GM12873 (cell line): Measurements from ENCODE around the gene CTSL.

ENCODE experiments used
- TF ChIP-seq, protein P1 (sequence below): IDR thresholded peaks from 2 replicates; pipeline ENCODE4 v1.5.1; 2012; ENCODE audit warnings: low read depth, mild to moderate bottlenecking, moderate library complexity, low read length, control low read depth; ENCODE audit not compliant: insufficient read depth; ENCODE audit errors: missing control alignments

Gene CTSL

DNA sequence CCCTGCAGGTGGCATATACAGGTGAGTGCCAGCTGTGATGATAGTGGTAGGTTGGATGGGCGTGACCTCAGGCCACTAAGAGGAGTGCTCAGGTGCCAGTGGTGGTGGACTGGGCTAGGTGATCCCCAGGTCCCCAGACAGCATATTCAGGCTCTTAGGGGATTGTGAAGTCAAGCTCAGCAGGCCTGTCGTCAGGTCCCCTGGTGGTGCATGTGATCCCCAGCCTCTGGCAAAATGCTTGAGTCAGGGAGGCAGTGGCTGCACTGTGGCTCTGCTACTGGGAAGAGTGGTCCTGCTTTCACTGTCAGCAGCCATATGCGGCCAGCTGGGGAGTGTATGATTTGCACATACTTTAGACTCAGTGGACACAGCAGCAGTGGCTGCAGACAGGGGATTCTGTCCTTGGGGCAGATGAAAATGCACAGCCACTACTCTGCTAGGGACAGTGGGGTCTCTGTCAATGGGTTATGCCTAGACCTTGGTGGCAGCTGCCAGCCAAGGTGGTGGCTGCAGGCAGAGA is 31.6 kb upstream of the CTSL start:
- TF ChIP-seq, protein P1, sequence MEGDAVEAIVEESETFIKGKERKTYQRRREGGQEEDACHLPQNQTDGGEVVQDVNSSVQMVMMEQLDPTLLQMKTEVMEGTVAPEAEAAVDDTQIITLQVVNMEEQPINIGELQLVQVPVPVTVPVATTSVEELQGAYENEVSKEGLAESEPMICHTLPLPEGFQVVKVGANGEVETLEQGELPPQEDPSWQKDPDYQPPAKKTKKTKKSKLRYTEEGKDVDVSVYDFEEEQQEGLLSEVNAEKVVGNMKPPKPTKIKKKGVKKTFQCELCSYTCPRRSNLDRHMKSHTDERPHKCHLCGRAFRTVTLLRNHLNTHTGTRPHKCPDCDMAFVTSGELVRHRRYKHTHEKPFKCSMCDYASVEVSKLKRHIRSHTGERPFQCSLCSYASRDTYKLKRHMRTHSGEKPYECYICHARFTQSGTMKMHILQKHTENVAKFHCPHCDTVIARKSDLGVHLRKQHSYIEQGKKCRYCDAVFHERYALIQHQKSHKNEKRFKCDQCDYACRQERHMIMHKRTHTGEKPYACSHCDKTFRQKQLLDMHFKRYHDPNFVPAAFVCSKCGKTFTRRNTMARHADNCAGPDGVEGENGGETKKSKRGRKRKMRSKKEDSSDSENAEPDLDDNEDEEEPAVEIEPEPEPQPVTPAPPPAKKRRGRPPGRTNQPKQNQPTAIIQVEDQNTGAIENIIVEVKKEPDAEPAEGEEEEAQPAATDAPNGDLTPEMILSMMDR: no peak

DNA sequence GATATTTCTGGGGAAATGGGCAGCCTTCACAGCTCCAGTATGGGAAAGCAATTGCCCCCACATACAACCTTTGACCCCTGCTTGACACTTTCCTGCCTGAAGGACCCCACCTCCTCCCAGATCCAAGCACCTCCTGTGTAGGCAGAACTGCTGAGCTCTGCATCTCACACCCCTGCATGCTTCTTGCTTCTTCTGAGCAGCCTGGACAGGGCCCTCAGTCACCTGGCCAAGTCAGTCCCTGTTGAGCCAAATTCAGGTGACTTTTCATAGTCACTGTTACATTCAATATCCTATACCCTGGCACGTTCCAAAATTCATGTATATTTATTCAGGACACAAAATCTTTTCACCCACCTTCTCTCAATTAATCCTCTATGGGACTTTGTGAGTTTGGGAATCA is 30.4 kb upstream of the CTSL start:
- TF ChIP-seq, protein P1: no peak

DNA sequence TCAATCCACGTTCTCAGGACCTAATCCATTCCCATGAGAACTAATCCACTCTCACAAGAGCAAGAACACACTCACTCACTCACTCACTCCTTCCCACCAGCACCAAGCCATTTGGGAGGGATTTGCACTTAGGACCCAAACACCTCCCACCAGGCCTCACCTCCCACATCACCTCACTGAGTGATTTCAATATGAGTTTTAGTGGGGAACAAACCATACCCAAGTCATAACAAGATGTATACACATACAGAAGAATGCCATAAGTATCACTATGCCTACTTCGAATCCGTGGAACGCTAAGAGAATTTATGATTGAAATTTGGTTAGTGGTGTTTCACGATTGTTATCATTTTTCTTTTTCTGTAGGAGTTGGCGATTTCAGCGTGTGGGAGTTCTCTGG is 29.3 kb upstream of the CTSL start:
- TF ChIP-seq, protein P1: no peak

DNA sequence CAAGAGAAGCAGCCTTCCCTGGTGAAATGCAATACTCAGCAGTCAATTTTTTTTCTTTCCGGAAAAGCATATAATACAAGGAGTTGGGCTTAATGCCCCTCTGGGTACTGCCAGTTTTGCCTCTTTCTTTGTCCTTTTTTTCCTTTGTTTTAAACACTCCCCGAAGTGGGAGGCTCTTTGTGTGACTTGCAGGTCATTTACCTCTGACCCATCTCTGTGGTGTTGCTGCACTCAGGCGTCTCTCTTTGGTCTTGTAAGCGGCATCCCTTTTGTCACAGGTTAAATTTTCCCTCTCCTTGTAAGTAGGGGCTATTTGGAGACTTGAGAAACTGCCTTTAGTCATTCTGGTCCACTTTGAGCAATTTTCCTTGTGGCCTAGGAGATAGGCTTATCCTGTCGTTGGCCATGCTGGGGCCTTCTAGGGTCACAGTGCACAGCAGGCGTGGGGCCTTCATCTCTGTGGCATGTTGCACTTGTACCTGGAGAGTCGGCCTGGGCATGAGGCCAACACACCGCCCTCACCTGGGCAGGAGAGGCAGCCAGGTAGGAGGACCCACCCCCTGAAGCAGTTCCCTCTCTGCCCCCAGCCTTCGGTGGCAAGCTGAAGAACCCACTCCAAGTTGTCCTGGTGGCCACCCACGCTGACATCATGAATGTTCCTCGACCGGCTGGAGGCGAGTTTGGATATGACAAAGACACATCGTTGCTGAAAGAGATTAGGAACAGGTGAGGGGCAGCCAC is 27.7 kb upstream of the CTSL start:
- TF ChIP-seq, protein P1: no peak

DNA sequence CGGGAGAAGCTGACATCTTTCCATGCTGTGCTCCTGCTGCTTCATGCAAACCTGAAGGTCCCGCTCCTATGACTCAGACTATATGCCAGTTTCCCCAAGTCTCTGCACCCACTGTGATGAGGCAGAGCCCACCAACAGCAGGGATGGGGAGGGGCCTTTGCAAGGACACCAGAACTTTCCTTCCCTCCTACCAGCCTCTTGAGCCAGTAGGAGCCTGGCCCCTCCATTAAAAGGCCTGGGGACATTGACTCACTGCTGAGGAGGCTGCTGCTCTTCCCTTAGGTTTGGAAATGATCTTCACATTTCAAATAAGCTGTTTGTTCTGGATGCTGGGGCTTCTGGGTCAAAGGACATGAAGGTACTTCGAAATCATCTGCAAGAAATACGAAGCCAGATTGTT is 26.1 kb upstream of the CTSL start:
- TF ChIP-seq, protein P1: no peak

DNA sequence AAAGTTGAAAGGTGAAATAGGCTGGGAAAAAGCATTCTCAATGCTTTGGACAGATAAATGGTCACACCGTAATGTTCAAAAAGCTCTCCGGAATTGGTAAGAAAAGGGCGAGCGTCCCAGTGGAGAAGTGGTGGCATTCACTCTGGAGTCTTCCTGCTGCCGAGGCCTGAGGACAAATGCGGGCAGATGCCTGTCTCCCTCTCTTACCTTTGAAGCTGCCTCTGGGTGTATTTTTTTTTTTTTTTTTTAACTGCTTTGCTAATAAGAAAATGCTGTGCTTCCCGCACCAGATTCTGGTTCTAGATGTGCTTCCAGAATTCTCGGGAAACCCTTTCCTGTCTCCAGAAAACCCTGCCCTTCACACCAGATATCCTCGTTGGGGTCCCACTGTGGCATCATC is 24.4 kb upstream of the CTSL start:
- TF ChIP-seq, protein P1: no peak

DNA sequence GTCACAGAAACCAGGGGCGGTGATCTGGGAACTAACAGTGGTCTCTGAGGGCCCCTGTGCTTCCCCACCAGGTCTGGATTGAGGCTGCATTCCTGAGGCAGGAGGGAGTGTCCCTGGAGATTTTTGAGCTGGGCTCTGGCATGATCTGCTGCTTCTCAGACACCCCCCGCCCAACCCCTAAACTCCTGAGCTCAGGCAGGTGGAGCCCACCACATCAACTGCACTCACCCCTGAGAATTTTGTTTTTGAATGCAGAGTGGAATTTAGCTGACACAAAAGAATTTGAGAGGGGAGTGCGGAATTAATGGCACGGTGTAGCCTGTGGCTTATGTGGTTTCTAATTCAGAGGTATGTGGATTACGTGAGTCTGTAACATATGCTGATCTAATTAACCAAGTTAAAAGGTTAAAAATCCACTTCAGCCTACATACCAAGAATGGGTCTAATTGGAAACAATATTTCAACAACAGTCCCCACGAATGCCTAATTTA is 23.9 kb upstream of the CTSL start:
- TF ChIP-seq, protein P1: no peak
